Stimulated activated CD4-positive, alpha-beta T cell treated with anti-CD3 and anti-CD28 coated beads, TNF-alpha, amount 100 ng/mL, for 48 hours (primary cell): ENCODE data around the gene TFPT.

Experiments used
- DNase-seq, 3 donors: peaks; one replicate each; pipeline ENCODE4 v3.0.0-alpha.2; 2020; ENCODE audit warnings: low read depth in 3 of 3

Gene TFPT

DNA sequence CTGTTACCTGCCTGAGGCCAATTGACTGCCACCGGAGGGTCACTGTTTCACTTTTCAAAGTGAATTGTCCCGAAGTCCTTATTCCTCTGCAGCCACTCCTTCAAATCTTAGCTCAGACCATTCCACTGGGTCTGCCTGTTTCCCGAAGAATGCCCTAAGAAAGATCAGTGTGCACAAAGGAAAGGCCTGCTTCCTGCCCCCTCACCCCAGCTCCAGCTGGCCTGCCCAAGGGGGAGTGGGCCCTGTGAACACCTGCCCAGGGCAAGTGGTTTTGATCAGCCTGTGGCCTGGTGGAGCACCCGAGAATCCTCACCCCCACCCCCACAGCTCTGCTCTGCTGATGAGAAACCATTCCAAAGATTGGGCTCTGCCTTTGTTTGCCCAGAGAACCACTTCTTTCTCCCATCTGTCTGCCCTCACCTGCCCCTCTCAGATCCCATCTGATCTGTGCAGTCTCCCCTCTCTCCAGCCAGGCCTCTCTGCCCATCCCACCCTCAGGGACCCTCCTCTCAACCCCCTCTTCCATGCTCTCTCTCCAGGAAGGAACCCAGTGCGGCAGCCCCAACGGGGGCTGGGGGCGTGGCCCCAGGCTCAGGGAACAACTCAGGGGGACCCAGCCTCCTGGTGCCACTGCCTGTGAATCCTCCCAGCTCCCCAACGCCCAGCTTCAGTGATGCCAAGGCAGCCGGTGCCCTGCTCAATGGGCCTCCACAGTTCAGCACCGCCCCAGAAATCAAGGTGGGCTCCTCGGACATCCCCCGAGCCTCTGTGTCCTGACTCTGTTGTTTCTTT lies 33.8 kb upstream of the TFPT start:
- no peak for DNase-seq

GRCh38 chr19:54148158-54148557 lies 32.7 kb upstream of the TFPT start:
- DNase-seq = no peak

- DNase-seq = no peak
These were observed 32.2 kb upstream of the TFPT start for GRCh38 chr19:54147676-54148075.

GRCh38 chr19:54145541-54146158 lies 30.2 kb upstream of the TFPT start:
- DNase-seq = no peak

- DNase-seq = no peak
These were observed 26.8 kb upstream of the TFPT start for GRCh38 chr19:54142166-54142780.

DNA sequence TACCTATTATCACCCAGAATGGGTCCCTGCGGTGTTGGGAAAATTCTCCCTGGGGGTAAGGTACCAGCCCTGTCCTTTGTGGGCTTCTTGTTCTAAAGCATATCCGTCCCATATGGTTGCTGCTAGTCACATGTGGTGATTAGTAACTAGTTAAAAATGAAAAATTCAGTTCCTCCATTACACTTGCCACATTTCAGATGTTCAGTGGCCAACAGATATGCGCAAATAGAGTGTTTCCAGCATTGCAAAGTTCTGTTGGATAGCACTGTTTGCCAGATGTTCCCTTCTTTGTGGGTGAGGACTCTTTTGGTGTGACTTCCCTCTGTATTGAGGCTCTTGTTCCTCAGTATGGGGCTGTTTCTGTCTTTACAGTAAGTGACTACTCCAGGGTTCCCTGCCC lies 25.9 kb upstream of the TFPT start:
- no peak for DNase-seq

DNA sequence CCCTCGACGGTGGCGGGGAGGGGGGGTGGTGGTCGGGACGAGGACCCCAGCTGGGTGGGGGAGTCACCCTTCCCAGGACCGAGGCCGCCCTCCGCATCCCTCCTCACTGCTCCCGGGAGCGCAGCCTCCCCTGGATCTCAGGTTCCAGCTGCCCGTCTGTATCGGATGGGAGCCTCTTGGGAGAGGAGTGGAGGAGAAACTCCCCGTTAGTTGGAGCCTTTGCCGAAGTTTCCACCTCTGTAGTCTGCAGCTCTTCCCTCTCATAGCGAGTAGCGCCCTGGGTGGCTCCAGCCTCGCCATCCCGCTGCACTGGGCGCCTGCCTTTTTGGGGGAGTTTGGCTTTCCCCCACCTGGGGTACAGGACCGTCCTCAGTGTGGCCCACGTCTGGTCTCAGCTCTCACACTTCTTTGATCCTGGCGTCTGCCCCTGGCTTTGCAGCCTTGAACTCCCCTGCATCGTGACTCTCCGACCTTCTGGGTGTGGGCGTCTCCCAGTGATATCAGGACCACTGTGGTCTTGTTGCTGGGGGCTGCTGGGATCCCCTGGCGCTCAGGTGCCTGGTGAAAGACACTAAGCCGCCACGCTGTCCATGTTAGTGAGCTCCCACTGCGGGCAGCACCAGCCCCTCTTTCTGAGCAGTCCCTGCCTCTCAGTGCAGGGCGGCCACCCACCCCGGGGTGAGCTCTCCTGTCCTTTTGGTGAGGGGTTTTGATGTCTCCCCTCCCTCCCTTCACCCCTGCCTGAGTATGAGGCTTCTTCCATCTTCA lies 23.2 kb upstream of the TFPT start:
- DNase-seq = no peak

DNA sequence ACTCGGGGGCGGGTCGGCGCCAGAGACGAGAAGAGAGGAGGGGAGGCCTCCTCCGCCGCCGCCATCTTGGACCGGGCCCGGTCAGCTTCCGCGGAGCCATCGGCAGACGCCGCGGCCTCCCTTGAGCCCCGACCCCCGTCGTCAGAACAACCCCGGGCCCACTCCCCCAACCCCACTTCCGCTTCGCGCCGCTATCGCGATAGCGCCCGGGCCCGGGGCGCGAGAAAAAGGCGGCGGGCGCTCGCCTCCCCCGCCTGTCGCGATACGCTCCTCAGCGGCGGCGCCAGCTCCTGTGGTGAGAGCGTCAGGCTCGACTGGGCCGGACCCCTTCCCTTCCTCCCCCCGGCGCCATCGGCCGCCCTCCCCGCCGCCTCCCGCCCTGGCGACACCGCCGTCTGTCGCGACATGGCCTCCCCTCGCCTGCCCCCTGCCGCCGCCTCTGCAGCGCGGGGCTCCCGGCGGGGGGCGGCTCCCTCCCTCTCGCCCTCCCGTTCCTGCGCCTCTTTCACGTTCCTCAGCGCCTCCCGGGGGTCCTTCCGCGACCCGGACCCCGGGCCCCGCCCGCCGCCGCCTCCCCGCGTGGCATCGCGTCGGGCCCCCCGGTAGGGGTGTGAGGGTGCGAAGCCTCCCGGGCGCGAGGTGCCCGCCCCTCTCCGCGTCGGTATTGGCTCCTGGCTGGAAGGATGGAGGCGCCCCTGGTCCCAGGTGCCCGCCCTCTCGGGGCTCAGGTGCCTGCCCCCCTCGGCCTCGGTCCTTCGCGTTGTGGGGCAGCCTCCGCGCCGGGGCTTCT lies 22.4 kb upstream of the TFPT start, which contains the start of gene CNOT3:
Gene CNOT3 (plus strand): TSS at position 64 of the 790 bp plus-strand sequence. CDS start 5,217 bp downstream, outside the sequence.
- DNase-seq = no peak

DNA sequence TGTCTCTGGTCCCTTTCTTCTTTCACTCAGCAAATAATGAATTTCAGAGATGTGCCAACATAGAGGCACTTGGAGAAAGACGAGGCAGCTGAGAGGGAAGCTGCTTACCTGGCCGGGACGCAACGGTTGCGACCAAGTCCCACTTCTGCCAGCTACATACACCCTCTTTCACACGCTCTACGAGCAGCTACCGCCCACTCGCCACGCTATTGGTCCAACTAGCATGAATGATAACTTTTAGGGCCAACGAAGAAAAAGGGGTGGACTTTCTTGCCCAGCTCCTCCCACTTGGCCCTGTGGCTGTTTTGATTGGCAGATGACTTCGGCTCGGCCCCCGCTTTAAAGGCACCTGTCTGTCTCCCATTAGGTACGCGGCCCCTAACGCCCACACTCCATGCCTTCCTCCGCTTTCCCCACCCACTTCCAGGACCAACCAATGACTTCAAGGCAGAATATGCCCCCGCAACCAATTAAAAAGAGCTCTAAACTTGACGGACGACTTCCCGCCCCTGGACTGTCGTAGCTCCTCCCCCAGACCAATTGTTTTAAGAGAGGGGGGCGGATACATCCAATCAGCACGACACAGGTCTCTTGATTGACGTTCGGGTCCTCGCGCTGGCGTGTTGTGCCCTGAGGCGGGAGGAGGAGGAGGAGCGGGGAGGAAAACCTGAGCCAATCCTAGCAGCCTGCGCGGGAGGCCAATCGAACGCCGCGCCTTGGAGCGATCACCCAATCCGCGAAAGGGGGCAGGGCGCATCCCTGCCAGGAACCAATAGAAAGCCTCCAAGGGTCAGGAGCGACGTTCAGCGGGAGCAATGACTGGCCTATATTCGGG lies 21.6 kb upstream of the TFPT start:
- DNase-seq = peak; percentile 97 to 99 (median 98)

GRCh38 chr19:54136086-54136863 lies 20.8 kb upstream of the TFPT start:
- no peak for DNase-seq

- DNase-seq = no peak
These were observed 18.6 kb upstream of the TFPT start for GRCh38 chr19:54133957-54134590.

- no peak for DNase-seq
These were observed 18.0 kb upstream of the TFPT start for GRCh38 chr19:54133312-54133956.

GRCh38 chr19:54129617-54129996 lies 14.2 kb upstream of the TFPT start:
- no peak for DNase-seq

DNA sequence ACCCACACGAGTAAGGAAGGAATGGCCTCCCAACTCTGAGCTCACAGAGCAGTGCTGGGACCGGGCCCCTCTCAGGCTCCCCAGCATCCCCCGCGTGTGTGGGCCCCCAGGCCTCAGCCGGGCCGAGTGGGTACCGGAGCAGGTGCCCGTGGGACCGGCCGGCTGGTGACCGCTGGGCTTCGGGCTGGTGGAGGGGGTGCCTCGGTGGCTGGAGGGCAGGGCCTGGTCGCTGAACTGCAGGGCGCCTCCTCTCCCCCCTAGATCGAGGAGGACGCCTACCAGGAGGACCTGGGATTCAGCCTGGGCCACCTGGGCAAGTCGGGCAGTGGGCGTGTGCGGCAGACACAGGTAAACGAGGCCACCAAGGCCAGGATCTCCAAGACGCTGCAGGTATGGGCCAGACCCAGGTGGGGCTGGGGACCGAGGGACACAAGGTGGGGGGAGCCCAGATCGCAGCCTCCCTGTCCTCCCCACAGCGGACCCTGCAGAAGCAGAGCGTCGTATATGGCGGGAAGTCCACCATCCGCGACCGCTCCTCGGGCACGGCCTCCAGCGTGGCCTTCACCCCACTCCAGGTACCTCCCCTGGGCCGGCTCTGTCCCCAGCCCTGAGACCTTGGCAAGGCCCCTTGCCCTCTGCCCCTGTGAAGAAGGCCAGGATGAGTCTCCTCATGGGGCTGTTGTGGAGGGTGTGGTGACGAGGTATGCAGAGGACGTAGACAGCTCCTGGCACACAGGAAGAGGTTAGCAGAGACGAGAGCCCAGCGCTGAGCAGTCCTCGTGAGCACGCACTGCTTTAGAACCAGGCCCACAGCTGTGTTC lies 13.5 kb upstream of the TFPT start:
- DNase-seq = no peak

- no peak for DNase-seq
These were observed 12.9 kb upstream of the TFPT start for GRCh38 chr19:54128441-54128725.

- no peak for DNase-seq
These were observed 12.4 kb upstream of the TFPT start for GRCh38 chr19:54127688-54128440.

GRCh38 chr19:54125713-54126112 lies 10.3 kb upstream of the TFPT start:
- DNase-seq = no peak
